ENCODE measurements around the gene GNB2.
"Not testable (repeated sequence)": the region's sequence is repeated elsewhere in the genome, so short reads cannot be mapped to it uniquely, and the experiment has no call there.

Gene GNB2

GRCh38 chr7:100673302-100673941 is at the start of gene GNB2:
Gene GNB2, plus strand, starts transcription at chr7:100673740. Its CDS starts 2,526 bp downstream, at chr7:100676266.
- DNase-seq: peak; percentile 96

GRCh38 chr7:100623951-100624824 is 49.4 kb upstream of the GNB2 start:
- DNase-seq: no peak

GRCh38 chr7:100626055-100626454 is 47.5 kb upstream of the GNB2 start:
- no peak for DNase-seq

- DNase-seq: peak; percentile 44
Measured at GRCh38 chr7:100626530-100627237, 46.9 kb upstream of the GNB2 start.

GRCh38 chr7:100627238-100627549 is 46.3 kb upstream of the GNB2 start:
- no peak for DNase-seq

GRCh38 chr7:100629117-100629716 is 44.3 kb upstream of the GNB2 start:
- no peak for DNase-seq

- no peak for DNase-seq
Measured at GRCh38 chr7:100630066-100630465, 43.5 kb upstream of the GNB2 start.

- no peak for DNase-seq
Measured at GRCh38 chr7:100632951-100633717, 40.4 kb upstream of the GNB2 start.

GRCh38 chr7:100639995-100640516 is 33.5 kb upstream of the GNB2 start:
- no peak for DNase-seq

- DNase-seq: no peak
Measured at GRCh38 chr7:100640517-100641440, 32.8 kb upstream of the GNB2 start.

GRCh38 chr7:100641463-100641859 is 32.1 kb upstream of the GNB2 start, which contains the start of gene TFR2:
Gene TFR2, minus strand, starts transcription at chr7:100641552. Its CDS starts 43 bp downstream, at chr7:100641509.
- no peak for DNase-seq

- DNase-seq: no peak
Measured at GRCh38 chr7:100641860-100642533, 31.5 kb upstream of the GNB2 start.

- no peak for DNase-seq
Measured at GRCh38 chr7:100642534-100642907, 31.0 kb upstream of the GNB2 start.

GRCh38 chr7:100649826-100650565 is 23.5 kb upstream of the GNB2 start:
- DNase-seq: no peak

GRCh38 chr7:100654908-100655831 is 18.4 kb upstream of the GNB2 start:
- no peak for DNase-seq

- DNase-seq: peak; percentile 67
Measured at GRCh38 chr7:100655908-100656674, 17.4 kb upstream of the GNB2 start, which contains the start of gene ACTL6B. Gene ACTL6B, minus strand, starts transcription at chr7:100656448. Its CDS starts 94 bp downstream, at chr7:100656354.

- DNase-seq: not testable (repeated sequence)
Measured at GRCh38 chr7:100662194-100662776, 11.3 kb upstream of the GNB2 start.
